Endothelial cell (in vitro differentiated cells): ENCODE measurements around the gene LIG1. TPM values are rescaled to one million over a fixed set of nuclear protein-coding genes. Genes with fewer than 3 reads are reported as not detected.
A peak's percentile ranks its signal among the peaks of the same experiment; 100 is the strongest.

ENCODE experiments used
- DNase-seq: peaks from one replicate; pipeline ENCODE4 v3.0.0; 2021; ENCODE audit warnings: low spot score
- H3K27ac Mint-ChIP-seq: one replicate; pipeline ENCODE4 v1.8.0; 2021; ENCODE audit warnings: mixed read lengths, inconsistent platforms; ENCODE audit not compliant: unreplicated experiment
- H3K27me3 Mint-ChIP-seq: one replicate; pipeline ENCODE4 v1.8.0; 2021; ENCODE audit warnings: mild to moderate bottlenecking, moderate library complexity, mixed read lengths, inconsistent platforms; ENCODE audit not compliant: unreplicated experiment
- H3K36me3 Mint-ChIP-seq: one replicate; pipeline ENCODE4 v1.8.0; 2021; ENCODE audit warnings: mild to moderate bottlenecking, low read depth, mixed read lengths, inconsistent platforms; ENCODE audit not compliant: unreplicated experiment
- H3K4me1 Mint-ChIP-seq: one replicate; pipeline ENCODE4 v1.8.0; 2021; ENCODE audit warnings: mild to moderate bottlenecking, mixed read lengths, inconsistent platforms; ENCODE audit not compliant: unreplicated experiment
- H3K4me3 Mint-ChIP-seq: one replicate; pipeline ENCODE4 v1.8.0; 2021; ENCODE audit warnings: mild to moderate bottlenecking, mixed read lengths, inconsistent platforms; ENCODE audit not compliant: unreplicated experiment
- H3K9me3 Mint-ChIP-seq: one replicate; pipeline ENCODE4 v1.8.0; 2021; ENCODE audit warnings: mixed read lengths, inconsistent platforms; ENCODE audit not compliant: unreplicated experiment
- total RNA-seq: library from RNA; stranded (reverse); fragmentation: NEBNext Ultra II Directional; extraction: Animal tissue kit (Norgen Biotek cat#: 25700); gene quantifications from one replicate; pipeline ENCODE4 v1.2.1, GENCODE V29; 2021; ENCODE audit not compliant: unreplicated experiment
- TF ChIP-seq, protein P1 (sequence below): fragments of 200-600 bp; sonication (generic); IDR thresholded peaks from one replicate; pipeline ENCODE4 v1.5.0; 2021; ENCODE audit warnings: antibody characterized with exemption; ENCODE audit not compliant: unreplicated experiment

LIG1 gene
- total RNA-seq, 1 donor from 2014 or later: 51.5 TPM

DNA sequence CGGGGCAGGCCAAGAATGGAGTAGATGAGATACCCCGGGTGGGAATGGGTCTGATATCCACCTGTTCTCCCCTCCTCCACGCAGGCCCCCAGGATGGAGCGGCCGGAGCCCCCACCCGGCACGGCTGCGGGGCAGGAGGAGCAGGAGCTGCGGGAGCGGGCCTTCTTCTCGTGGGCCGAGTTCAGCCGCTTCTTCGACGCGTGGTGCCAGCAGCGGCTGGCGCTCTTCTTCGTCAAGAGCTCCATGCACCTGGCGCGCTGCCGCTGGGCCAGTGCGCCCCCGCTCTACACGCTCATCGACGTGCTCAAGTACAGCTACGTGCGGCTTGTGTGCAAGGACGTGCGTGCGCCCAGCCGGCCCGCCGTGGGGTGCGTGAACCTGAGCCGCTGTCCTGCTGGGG is 1.6 kb upstream of the LIG1 start:
- no peak overlapping the region for H3K27ac Mint-ChIP-seq
- no peaks in the 10 kb centered on the region for H3K9me3 Mint-ChIP-seq
- peaks cover 30% of the 10 kb centered on the region for H3K36me3 Mint-ChIP-seq
- DNase-seq: no peak
- TF ChIP-seq, protein P1, sequence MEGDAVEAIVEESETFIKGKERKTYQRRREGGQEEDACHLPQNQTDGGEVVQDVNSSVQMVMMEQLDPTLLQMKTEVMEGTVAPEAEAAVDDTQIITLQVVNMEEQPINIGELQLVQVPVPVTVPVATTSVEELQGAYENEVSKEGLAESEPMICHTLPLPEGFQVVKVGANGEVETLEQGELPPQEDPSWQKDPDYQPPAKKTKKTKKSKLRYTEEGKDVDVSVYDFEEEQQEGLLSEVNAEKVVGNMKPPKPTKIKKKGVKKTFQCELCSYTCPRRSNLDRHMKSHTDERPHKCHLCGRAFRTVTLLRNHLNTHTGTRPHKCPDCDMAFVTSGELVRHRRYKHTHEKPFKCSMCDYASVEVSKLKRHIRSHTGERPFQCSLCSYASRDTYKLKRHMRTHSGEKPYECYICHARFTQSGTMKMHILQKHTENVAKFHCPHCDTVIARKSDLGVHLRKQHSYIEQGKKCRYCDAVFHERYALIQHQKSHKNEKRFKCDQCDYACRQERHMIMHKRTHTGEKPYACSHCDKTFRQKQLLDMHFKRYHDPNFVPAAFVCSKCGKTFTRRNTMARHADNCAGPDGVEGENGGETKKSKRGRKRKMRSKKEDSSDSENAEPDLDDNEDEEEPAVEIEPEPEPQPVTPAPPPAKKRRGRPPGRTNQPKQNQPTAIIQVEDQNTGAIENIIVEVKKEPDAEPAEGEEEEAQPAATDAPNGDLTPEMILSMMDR: no peak
- peaks cover 10% of the 10 kb centered on the region for H3K27me3 Mint-ChIP-seq
- peaks cover 8% of the 10 kb centered on the region for H3K4me1 Mint-ChIP-seq
- peak overlapping the region; percentile 95 for H3K4me3 Mint-ChIP-seq

DNA sequence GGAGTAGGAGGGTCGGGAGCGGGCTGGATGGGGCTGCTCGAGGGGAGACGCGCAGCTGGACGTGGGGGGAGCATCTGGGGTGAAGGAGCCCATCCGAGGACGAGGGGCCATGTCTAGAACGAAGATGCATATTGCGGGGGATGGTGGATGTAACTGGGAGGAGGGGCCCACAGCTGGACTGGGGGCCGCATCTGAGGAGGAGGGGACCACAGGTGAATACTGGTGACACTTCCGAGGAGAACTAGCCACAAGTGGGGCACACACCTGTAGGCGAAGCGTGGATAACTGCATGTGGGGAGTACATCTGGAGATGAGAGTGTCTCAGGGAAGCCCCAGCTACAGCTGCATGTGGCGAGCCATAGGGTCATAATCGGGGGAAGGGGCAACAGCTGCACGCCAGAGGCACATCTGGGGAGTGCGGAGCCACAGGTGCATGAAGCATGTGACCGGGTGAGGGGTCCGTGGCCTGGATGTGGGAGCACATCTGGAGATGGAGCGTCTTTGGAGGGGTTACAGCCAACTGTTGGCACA is 738 bp upstream of the LIG1 start:
- Mint-ChIP-seq H3K27ac (peak overlapping the region; percentile 65), H3K4me1 (peaks cover 8% of the 10 kb centered on the region), H3K27me3 (peaks cover 8% of the 10 kb centered on the region), H3K36me3 (peaks cover 30% of the 10 kb centered on the region), H3K4me3 (peak overlapping the region; percentile 95), H3K9me3 (no peaks in the 10 kb centered on the region)
- TF ChIP-seq, protein P1: no peak
- DNase-seq: no peak

DNA sequence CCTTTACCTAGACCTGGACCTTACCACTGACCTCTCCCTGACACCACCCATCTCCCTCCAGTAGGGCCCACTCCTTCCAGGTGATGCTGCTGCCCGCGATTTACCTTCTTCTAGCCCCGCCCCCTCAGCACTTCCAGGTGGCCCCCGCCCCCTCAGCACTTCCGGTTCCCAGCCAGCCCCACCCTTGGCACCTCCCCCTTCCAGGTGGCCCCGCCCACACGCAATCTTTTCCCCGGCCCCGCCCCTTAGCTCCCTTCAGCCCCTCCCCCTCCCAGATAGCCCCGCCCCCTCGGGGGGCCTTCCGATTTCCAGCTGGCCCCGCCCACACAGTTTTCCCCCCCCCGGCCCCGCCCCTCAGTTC is 586 bp downstream of the LIG1 start:
- H3K36me3 Mint-ChIP-seq: peaks cover 17% of the 10 kb centered on the region
- TF ChIP-seq, protein P1: no peak
- no peak overlapping the region for H3K27ac Mint-ChIP-seq
- H3K27me3 Mint-ChIP-seq: peaks cover 6% of the 10 kb centered on the region
- peak overlapping the region; percentile 95 for H3K4me3 Mint-ChIP-seq
- no peaks in the 10 kb centered on the region for H3K9me3 Mint-ChIP-seq
- peaks cover 8% of the 10 kb centered on the region for H3K4me1 Mint-ChIP-seq
- peak; percentile 83 for DNase-seq

DNA sequence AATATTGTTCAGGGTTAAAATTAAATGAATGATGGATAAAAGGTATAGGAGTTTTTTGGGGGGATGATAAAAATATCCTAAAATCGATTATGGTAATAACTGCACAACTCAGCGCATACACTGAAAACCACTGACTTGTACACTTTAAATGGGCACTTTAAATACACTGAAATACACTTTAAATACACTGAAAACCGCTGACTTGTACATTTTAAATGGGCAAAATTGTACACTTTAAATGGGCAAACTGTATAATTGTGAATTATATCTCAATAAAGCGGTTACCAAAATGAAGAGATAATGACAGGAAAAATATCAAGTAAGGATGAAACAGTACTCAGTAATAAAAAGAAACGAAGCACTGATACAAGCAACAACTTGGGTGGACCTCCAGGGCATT is 1.5 kb downstream of the LIG1 start:
- DNase-seq: no peak
- Mint-ChIP-seq H3K27ac (peak overlapping the region; percentile 16), H3K27me3 (peaks cover 6% of the 10 kb centered on the region), H3K36me3 (peaks cover 13% of the 10 kb centered on the region), H3K4me1 (peaks cover 8% of the 10 kb centered on the region), H3K9me3 (no peaks in the 10 kb centered on the region), H3K4me3 (peak overlapping the region; percentile 95)
- TF ChIP-seq, protein P1: no peak

DNA sequence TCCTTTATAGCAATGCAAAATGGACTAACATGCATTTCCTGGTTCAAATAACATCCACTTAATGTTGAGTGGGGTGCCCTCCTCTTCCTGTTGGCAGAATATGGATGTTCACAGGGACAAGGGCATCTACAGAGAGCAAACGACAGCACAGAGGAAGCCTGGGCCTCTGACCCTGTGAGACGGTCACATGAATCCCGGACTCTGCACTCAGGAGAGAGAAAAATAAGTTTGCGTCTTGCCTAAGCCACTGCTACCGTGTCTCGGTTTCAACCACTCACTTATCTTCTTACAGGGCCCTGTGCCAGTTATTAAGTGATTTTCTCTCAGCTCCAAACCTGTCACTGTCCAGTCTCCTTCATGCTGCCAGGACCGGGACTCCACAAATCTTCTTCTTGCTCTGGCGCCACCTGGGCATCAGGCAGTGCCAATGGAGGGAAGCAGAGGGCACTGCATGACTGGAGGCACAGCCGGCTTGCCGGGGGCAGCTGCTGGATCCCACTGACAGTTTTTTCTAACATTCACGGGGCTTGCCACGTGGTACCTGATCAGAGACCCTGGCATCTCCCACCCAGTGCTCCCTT is 11.8 kb downstream of the LIG1 start:
- H3K36me3 Mint-ChIP-seq: peaks cover 27% of the 10 kb centered on the region
- DNase-seq: no peak
- no peaks in the 10 kb centered on the region for H3K9me3 Mint-ChIP-seq
- TF ChIP-seq, protein P1: no peak
- no peak overlapping the region for H3K4me3 Mint-ChIP-seq
- H3K27ac Mint-ChIP-seq: no peak overlapping the region
- H3K27me3 Mint-ChIP-seq: peaks cover 3% of the 10 kb centered on the region
- peaks cover 4% of the 10 kb centered on the region for H3K4me1 Mint-ChIP-seq
